Measurements from ENCODE around the gene DYSF. TPM values are rescaled to one million over a fixed set of nuclear protein-coding genes. Genes with fewer than 3 reads are reported as not detected.

Gene DYSF
- total RNA-seq, 1 experiment from 2014 or later: 2.2 TPM

- Mint-ChIP-seq H3K27ac (ENCODE audit: unreplicated experiment) (no peak overlapping the region), H3K36me3 (ENCODE audit: insufficient read depth, unreplicated experiment) (no peaks in the 10 kb centered on the region), H3K27me3 (ENCODE audit: insufficient read depth, unreplicated experiment) (no peaks in the 10 kb centered on the region), H3K4me3 (ENCODE audit: unreplicated experiment) (no peak overlapping the region), H3K9me3 (ENCODE audit: unreplicated experiment) (no peaks in the 10 kb centered on the region), H3K4me1 (ENCODE audit: low read depth, unreplicated experiment) (no peaks in the 10 kb centered on the region)
- ChIA-PET CTCF (no interaction called here), POLR2A (no interaction called here)
- Histone ChIP-seq H3K4me1 (no peaks in the 10 kb centered on the region), H3K36me3 (ENCODE audit: control insufficient read depth, insufficient read depth, low read length) (no peaks in the 10 kb centered on the region), H3K4me3 (ENCODE audit: low read depth, low read length) (no peak overlapping the region), H3K27me3 (replicated peaks; ENCODE audit: control insufficient read depth, insufficient read depth, low read length) (no peaks in the 10 kb centered on the region), H3K9me3 (no peaks in the 10 kb centered on the region)
- intact Hi-C loops (cut with micrococcal nuclease; ENCODE audit: unreplicated experiment): no loop called here
- no peak for TF ChIP-seq CTCF (IDR thresholded peaks at IDR 0.05; ENCODE audit: insufficient read depth in 1 of 2, low read depth in 1 of 2, low read length in 1 of 2, severe bottlenecking in 1 of 2, unreplicated experiment in 1 of 2)
- DNase-seq: no peak
- no TSS peak for BruUV-seq (replicated peaks)
Observed at GRCh38 chr2:71669058-71669456, 215.7 kb downstream of the DYSF start.

- no peak for DNase-seq
- H3K27me3 ChIP-seq (replicated peaks; ENCODE audit: control insufficient read depth, insufficient read depth, low read length): no peaks in the 10 kb centered on the region
- Mint-ChIP-seq H3K4me3 (ENCODE audit: unreplicated experiment) (no peak overlapping the region), H3K27ac (ENCODE audit: unreplicated experiment) (no peak overlapping the region), H3K27me3 (ENCODE audit: insufficient read depth, unreplicated experiment) (no peaks in the 10 kb centered on the region), H3K9me3 (ENCODE audit: unreplicated experiment) (no peaks in the 10 kb centered on the region), H3K4me1 (ENCODE audit: low read depth, unreplicated experiment) (no peaks in the 10 kb centered on the region), H3K36me3 (ENCODE audit: insufficient read depth, unreplicated experiment) (no peaks in the 10 kb centered on the region)
- TF ChIP-seq CTCF (IDR thresholded peaks at IDR 0.05; ENCODE audit: insufficient read depth in 1 of 2, low read depth in 1 of 2, low read length in 1 of 2, severe bottlenecking in 1 of 2, unreplicated experiment in 1 of 2): no peak
- intact Hi-C loops (cut with micrococcal nuclease; ENCODE audit: unreplicated experiment): no loop called here
- no peaks in the 10 kb centered on the region for H3K9me3 ChIP-seq
- CTCF ChIA-PET: no interaction called here
- BruUV-seq (replicated peaks): no TSS peak
- POLR2A ChIA-PET: no interaction called here
- no peak overlapping the region for H3K4me3 ChIP-seq (ENCODE audit: low read depth, low read length)
- no peaks in the 10 kb centered on the region for H3K4me1 ChIP-seq
- H3K36me3 ChIP-seq (ENCODE audit: control insufficient read depth, insufficient read depth, low read length): no peaks in the 10 kb centered on the region
Observed at GRCh38 chr2:71669628-71670429, 216.5 kb downstream of the DYSF start.

- no peak for TF ChIP-seq CTCF (IDR thresholded peaks at IDR 0.05; ENCODE audit: insufficient read depth in 1 of 2, low read depth in 1 of 2, low read length in 1 of 2, severe bottlenecking in 1 of 2, unreplicated experiment in 1 of 2)
- ChIA-PET CTCF (no interaction called here), POLR2A (no interaction called here)
- intact Hi-C loops (cut with micrococcal nuclease; ENCODE audit: unreplicated experiment): no loop called here
- Mint-ChIP-seq H3K27me3 (ENCODE audit: insufficient read depth, unreplicated experiment) (no peaks in the 10 kb centered on the region), H3K4me3 (ENCODE audit: unreplicated experiment) (no peak overlapping the region), H3K27ac (ENCODE audit: unreplicated experiment) (no peak overlapping the region), H3K36me3 (ENCODE audit: insufficient read depth, unreplicated experiment) (no peaks in the 10 kb centered on the region), H3K4me1 (ENCODE audit: low read depth, unreplicated experiment) (no peaks in the 10 kb centered on the region), H3K9me3 (ENCODE audit: unreplicated experiment) (no peaks in the 10 kb centered on the region)
- no TSS peak for BruUV-seq (replicated peaks)
- Histone ChIP-seq H3K4me3 (ENCODE audit: low read depth, low read length) (no peak overlapping the region), H3K36me3 (ENCODE audit: control insufficient read depth, insufficient read depth, low read length) (no peaks in the 10 kb centered on the region), H3K9me3 (no peaks in the 10 kb centered on the region), H3K27me3 (replicated peaks; ENCODE audit: control insufficient read depth, insufficient read depth, low read length) (no peaks in the 10 kb centered on the region), H3K4me1 (no peaks in the 10 kb centered on the region)
- DNase-seq: no peak
Observed at GRCh38 chr2:71670430-71670795, 217.1 kb downstream of the DYSF start.

All from Caco-2 (cell line).